Osteoblast (primary cell): Measurements from ENCODE around the gene LHFPL6. TPM values are rescaled to one million over a fixed set of nuclear protein-coding genes. Genes with fewer than 3 reads are reported as not detected.

Experiments
- DNase-seq: peaks from one replicate; pipeline ENCODE4 v3.0.0; 2011; ENCODE audit warnings: low spot score, mixed read lengths; ENCODE audit not compliant: insufficient read length; ENCODE audit errors: missing footprints
- H2AFZ ChIP-seq: 2 replicates; pipeline ENCODE4 v1.6.0; 2011; ENCODE audit warnings: mild to moderate bottlenecking, low read length
- H3K27ac ChIP-seq: 2 replicates; pipeline ENCODE4 v1.5.1; 2011; ENCODE audit warnings: mild to moderate bottlenecking, low read depth, low read length, moderate library complexity
- H3K27me3 ChIP-seq: 2 replicates; pipeline ENCODE4 v1.6.0; 2012; ENCODE audit warnings: mild to moderate bottlenecking, control low read depth, inconsistent platforms, low read length, moderate library complexity; ENCODE audit not compliant: insufficient read depth
- H3K36me3 ChIP-seq: 2 replicates; pipeline ENCODE4 v1.5.1; 2011; ENCODE audit warnings: mild to moderate bottlenecking, low read length, control low read depth, moderate library complexity; ENCODE audit not compliant: insufficient read depth
- H3K4me1 ChIP-seq: 2 replicates; pipeline ENCODE4 v1.5.1; 2011; ENCODE audit warnings: mild to moderate bottlenecking, low read length, control low read depth, moderate library complexity; ENCODE audit not compliant: insufficient read depth
- H3K4me2 ChIP-seq: 2 replicates; pipeline ENCODE4 v1.6.0; 2011; ENCODE audit warnings: mild to moderate bottlenecking, low read length; ENCODE audit not compliant: insufficient read depth
- H3K4me3 ChIP-seq: fragments of 200-600 bp; sonication (generic); 3 replicates; pipeline ENCODE4 v1.5.1; 2012; ENCODE audit warnings: mild to moderate bottlenecking, low read length, inconsistent platforms; ENCODE audit not compliant: insufficient read depth
- H3K79me2 ChIP-seq: 2 replicates; pipeline ENCODE4 v1.6.0; 2012; ENCODE audit warnings: mild to moderate bottlenecking, low read length, control low read depth, inconsistent platforms; ENCODE audit not compliant: insufficient read depth
- H3K9me3 ChIP-seq: 2 replicates; pipeline ENCODE4 v1.5.1; 2011; ENCODE audit warnings: low read depth, low read length, control low read depth
- H4K20me1 ChIP-seq: 2 replicates; pipeline ENCODE4 v1.6.0; 2012; ENCODE audit warnings: mild to moderate bottlenecking, low read length, control low read depth; ENCODE audit not compliant: insufficient read depth
- total RNA-seq: library from RNA; depleted of rRNA; stranded (reverse); fragments of >200 nt; gene quantifications from 2 replicates; pipeline ENCODE4 v1.2.3, GENCODE V29; 2012
- TF ChIP-seq, protein P1 (sequence below): IDR thresholded peaks from 2 replicates; pipeline ENCODE4 v1.5.1; 2011; ENCODE audit warnings: mild to moderate bottlenecking, low read depth, low read length, moderate library complexity; ENCODE audit errors: extremely low read depth

The LHFPL6 gene
- total RNA-seq, 1 donor, result 112 TPM

DNA sequence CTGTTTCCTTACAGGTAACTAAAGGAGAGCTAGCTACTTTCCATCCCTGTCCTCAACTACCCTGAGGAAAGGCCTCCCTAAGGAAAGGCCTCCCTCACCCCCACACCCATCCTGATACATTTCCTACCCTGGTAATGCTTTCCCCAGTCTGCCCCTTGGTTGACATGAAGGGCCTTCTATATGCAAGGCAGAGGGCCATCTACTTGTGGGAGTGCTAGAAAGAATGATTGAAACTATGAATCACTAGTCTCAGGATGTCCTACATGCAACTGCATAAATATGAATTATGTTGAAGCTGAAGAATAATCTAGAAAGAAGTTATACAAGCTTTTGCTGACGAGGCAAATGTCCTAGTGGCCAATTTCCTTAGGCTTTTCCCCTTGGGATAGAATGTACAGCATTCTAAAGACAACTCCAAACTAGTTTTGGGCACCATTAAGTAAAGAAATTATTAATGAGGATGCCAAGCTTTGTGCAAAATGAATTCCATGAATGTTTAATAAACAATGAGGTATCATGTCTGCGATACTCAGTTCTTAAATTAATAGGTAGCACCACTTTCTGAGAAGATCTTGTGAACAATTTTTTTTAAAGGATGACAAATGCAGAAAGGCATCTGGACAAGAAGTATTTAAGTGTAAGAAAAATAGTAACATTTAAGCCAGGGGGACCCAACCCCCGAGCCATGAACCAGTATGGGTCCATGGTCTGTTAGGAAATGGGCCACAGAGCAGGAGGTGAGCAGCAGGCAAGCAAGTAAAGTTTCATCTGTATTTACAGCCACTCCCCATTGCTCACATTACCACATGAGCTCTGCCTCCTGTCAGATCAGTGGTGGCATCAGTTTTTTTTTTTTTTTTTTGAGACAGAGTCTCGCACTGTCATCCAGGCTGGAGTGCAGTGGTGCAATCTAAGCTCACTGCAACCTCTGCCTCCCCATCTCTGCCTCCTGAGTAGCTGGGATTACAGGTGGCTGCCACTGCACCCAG, 223.0 kb downstream of the LHFPL6 start:
- Histone ChIP-seq H3K27ac (no peak overlapping the region), H4K20me1 (peaks cover 5% of the 10 kb centered on the region), H3K27me3 (no peaks in the 10 kb centered on the region), H3K36me3 (no peaks in the 10 kb centered on the region), H3K4me2 (no peak overlapping the region), H3K4me1 (peaks cover 8% of the 10 kb centered on the region), H3K9me3 (no peaks in the 10 kb centered on the region), H3K4me3 (no peak overlapping the region), H3K79me2 (peaks cover 5% of the 10 kb centered on the region), H2AFZ (no peak overlapping the region)
- TF ChIP-seq, protein P1, sequence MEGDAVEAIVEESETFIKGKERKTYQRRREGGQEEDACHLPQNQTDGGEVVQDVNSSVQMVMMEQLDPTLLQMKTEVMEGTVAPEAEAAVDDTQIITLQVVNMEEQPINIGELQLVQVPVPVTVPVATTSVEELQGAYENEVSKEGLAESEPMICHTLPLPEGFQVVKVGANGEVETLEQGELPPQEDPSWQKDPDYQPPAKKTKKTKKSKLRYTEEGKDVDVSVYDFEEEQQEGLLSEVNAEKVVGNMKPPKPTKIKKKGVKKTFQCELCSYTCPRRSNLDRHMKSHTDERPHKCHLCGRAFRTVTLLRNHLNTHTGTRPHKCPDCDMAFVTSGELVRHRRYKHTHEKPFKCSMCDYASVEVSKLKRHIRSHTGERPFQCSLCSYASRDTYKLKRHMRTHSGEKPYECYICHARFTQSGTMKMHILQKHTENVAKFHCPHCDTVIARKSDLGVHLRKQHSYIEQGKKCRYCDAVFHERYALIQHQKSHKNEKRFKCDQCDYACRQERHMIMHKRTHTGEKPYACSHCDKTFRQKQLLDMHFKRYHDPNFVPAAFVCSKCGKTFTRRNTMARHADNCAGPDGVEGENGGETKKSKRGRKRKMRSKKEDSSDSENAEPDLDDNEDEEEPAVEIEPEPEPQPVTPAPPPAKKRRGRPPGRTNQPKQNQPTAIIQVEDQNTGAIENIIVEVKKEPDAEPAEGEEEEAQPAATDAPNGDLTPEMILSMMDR, result no peak
- DNase-seq, result no peak

GRCh38 chr13:39379118-39379517, 223.9 kb downstream of the LHFPL6 start:
- no peaks in the 10 kb centered on the region for H4K20me1 ChIP-seq
- H2AFZ ChIP-seq, result no peak overlapping the region
- TF ChIP-seq, protein P1, result no peak
- no peaks in the 10 kb centered on the region for H3K36me3 ChIP-seq
- no peaks in the 10 kb centered on the region for H3K27me3 ChIP-seq
- DNase-seq, result no peak
- H3K79me2 ChIP-seq, result peaks cover 2% of the 10 kb centered on the region
- H3K4me1 ChIP-seq, result peaks cover 8% of the 10 kb centered on the region
- no peak overlapping the region for H3K27ac ChIP-seq
- no peak overlapping the region for H3K4me3 ChIP-seq
- no peak overlapping the region for H3K4me2 ChIP-seq
- H3K9me3 ChIP-seq, result no peaks in the 10 kb centered on the region

- no peak overlapping the region for H3K4me2 ChIP-seq
- no peak overlapping the region for H2AFZ ChIP-seq
- no peaks in the 10 kb centered on the region for H3K36me3 ChIP-seq
- no peak overlapping the region for H3K27ac ChIP-seq
- H3K4me3 ChIP-seq, result no peak overlapping the region
- H3K79me2 ChIP-seq, result peaks cover 2% of the 10 kb centered on the region
- TF ChIP-seq, protein P1, result no peak
- H3K27me3 ChIP-seq, result no peaks in the 10 kb centered on the region
- peaks cover 2% of the 10 kb centered on the region for H4K20me1 ChIP-seq
- H3K4me1 ChIP-seq, result peaks cover 8% of the 10 kb centered on the region
- DNase-seq, result no peak
- no peaks in the 10 kb centered on the region for H3K9me3 ChIP-seq
These were observed 224.7 kb downstream of the LHFPL6 start for GRCh38 chr13:39378306-39378705.

DNA sequence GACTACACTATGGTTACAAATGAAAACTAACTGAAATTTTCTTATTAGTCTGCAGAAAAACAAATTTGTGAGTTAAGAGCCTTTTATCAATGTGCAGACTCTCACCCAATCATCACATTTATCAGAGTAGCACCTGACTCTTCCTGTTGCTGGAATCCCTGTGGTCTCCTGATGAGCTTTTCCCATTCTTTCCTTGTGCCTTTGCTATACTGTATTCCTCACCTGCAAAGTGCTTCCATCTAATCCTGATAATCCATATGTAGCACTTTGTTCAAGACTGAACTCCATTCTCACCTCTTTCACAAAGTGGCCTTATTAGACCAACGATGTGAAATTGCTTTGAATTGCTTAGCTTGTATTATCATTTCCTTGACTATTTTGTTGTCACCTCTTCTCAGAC, 225.3 kb downstream of the LHFPL6 start:
- Histone ChIP-seq H3K27ac (no peak overlapping the region), H3K4me2 (no peak overlapping the region), H3K36me3 (no peaks in the 10 kb centered on the region), H4K20me1 (peaks cover 8% of the 10 kb centered on the region), H3K4me3 (no peak overlapping the region), H3K9me3 (no peaks in the 10 kb centered on the region), H2AFZ (no peak overlapping the region), H3K4me1 (peaks cover 8% of the 10 kb centered on the region), H3K27me3 (no peaks in the 10 kb centered on the region), H3K79me2 (no peaks in the 10 kb centered on the region)
- TF ChIP-seq, protein P1, result no peak
- no peak for DNase-seq
